Measurements from ENCODE around the gene CFAP54.
"Not testable (repeated sequence)": the region's sequence is repeated elsewhere in the genome, so short reads cannot be mapped to it uniquely, and the experiment has no call there.

CFAP54 gene

DNA sequence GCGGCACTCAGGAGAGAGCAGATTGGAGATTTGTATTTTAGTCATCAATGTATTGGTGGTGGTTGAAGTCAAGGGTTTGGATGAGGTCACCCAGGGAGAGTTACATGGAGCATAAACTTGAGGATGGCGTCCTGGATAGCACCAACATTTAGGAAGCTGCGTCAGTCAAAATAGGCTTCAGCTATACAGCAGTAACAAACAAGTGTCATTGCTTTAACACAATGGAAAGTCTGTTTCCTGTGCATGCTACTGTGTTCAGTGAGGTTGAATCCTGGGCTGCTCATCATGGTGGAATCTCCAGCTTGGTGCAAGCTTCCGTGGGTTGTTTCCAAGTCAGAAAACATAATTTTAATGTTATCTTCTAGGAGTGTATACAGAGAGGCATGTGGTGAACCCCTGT is 180.4 kb downstream of the CFAP54 start:
- H3K4me3 ChIP-seq (ENCODE audit: low read depth, low read length) = no peak overlapping the region
- no peak for DNase-seq (ENCODE audit: low read depth)
- in situ Hi-C loops (cut with HindIII; ENCODE audit: low sequenced_read_pairs) = no loop called here
- TF ChIP-seq, protein P1, sequence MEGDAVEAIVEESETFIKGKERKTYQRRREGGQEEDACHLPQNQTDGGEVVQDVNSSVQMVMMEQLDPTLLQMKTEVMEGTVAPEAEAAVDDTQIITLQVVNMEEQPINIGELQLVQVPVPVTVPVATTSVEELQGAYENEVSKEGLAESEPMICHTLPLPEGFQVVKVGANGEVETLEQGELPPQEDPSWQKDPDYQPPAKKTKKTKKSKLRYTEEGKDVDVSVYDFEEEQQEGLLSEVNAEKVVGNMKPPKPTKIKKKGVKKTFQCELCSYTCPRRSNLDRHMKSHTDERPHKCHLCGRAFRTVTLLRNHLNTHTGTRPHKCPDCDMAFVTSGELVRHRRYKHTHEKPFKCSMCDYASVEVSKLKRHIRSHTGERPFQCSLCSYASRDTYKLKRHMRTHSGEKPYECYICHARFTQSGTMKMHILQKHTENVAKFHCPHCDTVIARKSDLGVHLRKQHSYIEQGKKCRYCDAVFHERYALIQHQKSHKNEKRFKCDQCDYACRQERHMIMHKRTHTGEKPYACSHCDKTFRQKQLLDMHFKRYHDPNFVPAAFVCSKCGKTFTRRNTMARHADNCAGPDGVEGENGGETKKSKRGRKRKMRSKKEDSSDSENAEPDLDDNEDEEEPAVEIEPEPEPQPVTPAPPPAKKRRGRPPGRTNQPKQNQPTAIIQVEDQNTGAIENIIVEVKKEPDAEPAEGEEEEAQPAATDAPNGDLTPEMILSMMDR (IDR thresholded peaks at IDR 0.05; ENCODE audit: low read depth, low read length, missing control alignments) = no peak

DNA sequence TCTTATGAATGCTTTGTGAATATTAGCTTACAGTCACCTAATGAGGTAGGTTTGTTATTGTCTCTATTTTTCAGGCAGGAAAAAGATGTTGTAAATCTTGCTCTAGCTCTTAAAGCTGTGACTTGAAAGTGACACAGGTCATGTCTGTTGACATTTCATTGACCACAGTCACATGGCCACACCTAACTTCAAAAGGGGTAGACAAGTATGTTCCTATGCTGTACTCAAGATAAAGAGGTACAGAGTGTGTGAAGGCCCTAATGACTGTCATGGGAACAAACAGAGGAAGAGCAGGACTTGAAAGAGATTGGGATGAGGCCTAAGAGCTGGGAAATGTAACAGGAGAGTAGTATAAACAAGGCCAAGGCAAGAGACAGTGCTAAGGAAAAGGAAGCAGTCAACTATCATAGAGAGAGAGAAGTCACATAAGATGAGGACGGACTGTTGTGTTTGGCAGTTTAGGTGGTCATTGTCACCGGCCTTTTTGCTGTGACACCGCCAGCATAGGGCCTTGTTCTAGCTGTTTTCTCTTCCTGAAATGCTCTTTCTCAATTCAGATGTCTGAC is 181.0 kb downstream of the CFAP54 start:
- no peak overlapping the region for H3K4me3 ChIP-seq (ENCODE audit: low read depth, low read length)
- in situ Hi-C loops (cut with HindIII; ENCODE audit: low sequenced_read_pairs) = no loop called here
- TF ChIP-seq, protein P1 (IDR thresholded peaks at IDR 0.05; ENCODE audit: low read depth, low read length, missing control alignments) = no peak
- no peak for DNase-seq (ENCODE audit: low read depth)

DNA sequence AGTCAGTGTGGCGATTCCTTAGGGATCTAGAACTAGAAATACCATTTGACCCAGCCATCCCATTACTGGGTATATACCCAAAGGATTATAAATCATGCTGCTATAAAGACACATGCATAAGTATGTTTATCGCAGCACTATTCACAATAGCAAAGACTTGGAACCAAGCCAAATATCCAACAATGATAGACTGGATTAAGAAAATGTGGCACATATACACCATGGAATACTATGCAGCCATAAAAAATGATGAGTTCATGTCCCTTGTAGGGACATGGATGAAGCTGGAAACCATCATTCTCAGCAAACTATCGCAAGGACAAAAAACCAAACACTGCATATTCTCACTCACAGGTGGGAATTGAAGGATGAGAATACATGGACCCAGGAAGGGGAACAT is 186.1 kb downstream of the CFAP54 start:
- H3K4me3 ChIP-seq (ENCODE audit: low read depth, low read length); DNase-seq (ENCODE audit: low read depth); in situ Hi-C loops (cut with HindIII; ENCODE audit: low sequenced_read_pairs): not testable (repeated sequence)

DNA sequence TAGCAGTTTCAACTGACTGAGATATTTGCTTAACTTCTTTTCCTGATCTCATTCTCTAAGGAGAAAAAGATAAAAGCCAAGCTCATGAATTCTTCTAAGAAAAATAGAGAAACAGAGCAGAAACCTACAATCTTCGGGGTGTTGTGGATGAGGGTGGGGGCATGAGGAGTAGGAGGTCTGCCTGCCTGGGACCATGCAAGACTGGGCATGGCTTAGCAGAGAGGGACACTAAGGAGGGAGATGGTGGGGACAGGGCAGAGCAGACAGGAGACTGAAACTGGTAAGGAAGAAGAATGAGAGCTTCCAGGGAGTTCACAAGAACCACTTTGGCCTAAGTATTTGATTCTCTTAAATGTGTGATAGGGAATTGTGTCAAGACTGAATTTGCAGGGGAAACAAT is 188.0 kb downstream of the CFAP54 start:
- TF ChIP-seq, protein P1 (IDR thresholded peaks at IDR 0.05; ENCODE audit: low read depth, low read length, missing control alignments) = no peak
- in situ Hi-C loops (cut with HindIII; ENCODE audit: low sequenced_read_pairs) = no loop called here
- no peak for DNase-seq (ENCODE audit: low read depth)
- H3K4me3 ChIP-seq (ENCODE audit: low read depth, low read length) = no peak overlapping the region

DNA sequence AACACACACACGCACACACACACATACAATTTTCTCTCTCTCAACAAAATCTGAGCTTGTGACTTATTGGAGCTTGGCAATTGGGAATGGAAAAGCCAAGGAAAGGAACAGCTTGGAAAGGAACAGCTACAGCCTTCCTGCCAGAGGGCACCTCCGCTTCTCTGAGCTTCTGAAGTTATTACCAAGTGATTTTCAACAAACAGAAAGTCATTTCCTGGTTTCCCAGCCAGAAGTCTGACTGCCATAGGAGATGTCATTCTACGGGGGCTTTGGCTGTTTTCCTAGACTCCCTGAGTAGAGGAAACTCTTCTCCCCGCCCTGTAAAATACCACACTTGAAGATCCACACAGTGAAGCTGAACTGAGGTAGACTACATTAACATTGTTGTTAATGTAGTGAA is 198.3 kb downstream of the CFAP54 start:
- no peak overlapping the region for H3K4me3 ChIP-seq (ENCODE audit: low read depth, low read length)
- in situ Hi-C loops (cut with HindIII; ENCODE audit: low sequenced_read_pairs) = no loop called here
- DNase-seq (ENCODE audit: low read depth) = no peak
- TF ChIP-seq, protein P1 (IDR thresholded peaks at IDR 0.05; ENCODE audit: low read depth, low read length, missing control alignments) = no peak

DNA sequence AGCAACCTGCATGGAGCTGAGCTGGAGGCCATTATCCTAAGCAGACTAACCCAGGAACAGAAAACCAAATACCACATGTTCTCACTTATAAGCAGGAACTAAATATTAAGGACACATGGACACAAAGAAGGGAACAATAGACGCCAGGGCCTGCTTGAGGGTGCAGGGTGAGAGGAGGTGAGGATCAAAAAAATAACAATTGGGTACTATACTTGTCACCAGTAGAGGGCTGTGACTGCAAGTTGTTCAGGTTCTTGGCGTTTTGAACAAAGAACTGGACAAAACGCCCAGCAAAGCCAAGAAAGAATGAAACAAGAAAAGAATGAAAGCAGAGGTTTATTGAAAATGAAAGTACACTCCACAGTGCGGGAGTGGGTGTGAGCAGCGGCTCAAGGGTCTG is 209.1 kb downstream of the CFAP54 start:
- H3K4me3 ChIP-seq (ENCODE audit: low read depth, low read length) = no peak overlapping the region
- in situ Hi-C loops (cut with HindIII; ENCODE audit: low sequenced_read_pairs) = no loop called here
- TF ChIP-seq, protein P1 (IDR thresholded peaks at IDR 0.05; ENCODE audit: low read depth, low read length, missing control alignments) = no peak
- DNase-seq (ENCODE audit: low read depth) = no peak

DNA sequence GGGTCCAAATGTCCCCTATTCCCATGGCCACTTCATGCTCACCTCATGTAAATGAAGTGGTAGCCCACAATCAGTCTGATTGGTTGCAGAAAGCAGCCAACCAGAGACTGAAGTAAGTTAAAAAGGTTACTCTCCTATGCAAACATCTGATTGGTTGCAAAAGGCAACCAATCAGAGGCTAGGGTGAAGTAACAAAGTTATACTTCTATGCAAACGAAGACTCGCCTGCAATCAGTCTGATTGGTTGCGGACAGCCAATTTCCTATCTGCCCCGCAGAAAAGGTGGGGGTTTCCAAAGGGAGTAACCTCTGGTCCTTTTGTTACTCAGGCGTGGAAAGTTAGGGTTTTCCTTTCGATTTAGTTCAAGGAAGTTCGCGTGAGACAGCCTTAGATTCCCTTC is 209.6 kb downstream of the CFAP54 start:
- TF ChIP-seq, protein P1 (IDR thresholded peaks at IDR 0.05; ENCODE audit: low read depth, low read length, missing control alignments) = no peak
- H3K4me3 ChIP-seq (ENCODE audit: low read depth, low read length) = no peak overlapping the region
- no peak for DNase-seq (ENCODE audit: low read depth)
- in situ Hi-C loops (cut with HindIII; ENCODE audit: low sequenced_read_pairs) = no loop called here
